K562 (cell line): ENCODE results near the gene POLR3GL. TPM values are rescaled to one million over a fixed set of nuclear protein-coding genes. Genes with fewer than 3 reads are reported as not detected.

Experiments used
- ATF7 ChIP-seq: fragments of 450-650 bp; IDR thresholded peaks from 2 replicates; pipeline ENCODE4 v1.7.1; 2014; ENCODE audit warnings: mild to moderate bottlenecking, moderate library complexity
- CBFA2T3 ChIP-seq: fragments of 450-650 bp; IDR thresholded peaks from 2 replicates; pipeline ENCODE4 v1.6.1; 2017
- CEBPB ChIP-seq: fragments of 450-650 bp; IDR thresholded peaks from 2 replicates; pipeline ENCODE4 v1.6.1; 2016; ENCODE audit warnings: missing genetic modification characterization, missing compliant biosample characterization
- ELF4 ChIP-seq: fragments of 450-650 bp; formaldehyde crosslinking; IDR thresholded peaks from 2 replicates; pipeline ENCODE4 v1.4.0; 2022; ENCODE audit warnings: missing genetic modification characterization
- HDGF ChIP-seq: fragments of 450-650 bp; IDR thresholded peaks from 2 replicates; pipeline ENCODE4 v1.6.1; 2016
- KAT2B ChIP-seq: IDR thresholded peaks from one replicate; pipeline ENCODE4 v1.6.1; 2012; ENCODE audit warnings: low read depth, mild to moderate bottlenecking, control low read depth, inconsistent platforms, low read length, moderate library complexity
- MAFK ChIP-seq: IDR thresholded peaks from 2 replicates; pipeline ENCODE4 v1.6.1; 2011; ENCODE audit warnings: low read length, improper control_type of control experiment
- MBD2 ChIP-seq: sonication (generic); IDR thresholded peaks from 2 replicates; pipeline ENCODE4 v1.6.1; 2016; ENCODE audit warnings: low read depth, borderline replicate concordance
- PHTF2 ChIP-seq: fragments of 250-450 bp; sonication (Bioruptor Pico); IDR thresholded peaks from 2 replicates; pipeline ENCODE4 v1.5.0; 2021; ENCODE audit warnings: mild to moderate bottlenecking
- RAD51 ChIP-seq: fragments of 450-650 bp; IDR thresholded peaks from 2 replicates; pipeline ENCODE4 v1.7.1; 2016; ENCODE audit warnings: low read depth, mild to moderate bottlenecking, borderline replicate concordance
- RBM25 ChIP-seq: fragments of 200-400 bp; formaldehyde crosslinking; IDR thresholded peaks from 2 replicates; pipeline ENCODE4 v1.6.1; 2018; ENCODE audit warnings: low read length, low read depth, moderate library complexity; ENCODE audit not compliant: severe bottlenecking
- STAG1 ChIP-seq: sonication (generic); formaldehyde crosslinking; IDR thresholded peaks from 2 replicates; pipeline ENCODE4 v1.5.0; 2020; ENCODE audit warnings: missing genetic modification reagents, borderline replicate concordance
- polyA plus RNA-seq, 8 experiments: library from polyadenylated mRNA; depleted of rRNA in 4 of 8; stranded (reverse) in 5 of 8; unstranded in 3 of 8; fragments of >200 nt; fragmentation: Nextera tagmentation in 2 of 8; fragmentation: Illumina TruSeq in 1 of 8; extraction: Ambion mirVana in 2 of 8; extraction: Trizol in 1 of 8; gene quantifications; 2 replicates each; pipeline versions ENCODE4 v1.2.1 to v1.2.3, GENCODE V29; 2011 to 2014; ENCODE audit warnings: inconsistent platforms in 1 of 8, missing spikeins in 1 of 8
- total RNA-seq, 7 experiments: library from RNA; depleted of rRNA in 6 of 7; stranded (reverse); fragments of >200 nt in 6 of 7; fragmentation: Illumina TruSeq in 2 of 7; extraction: Trizol in 2 of 7; gene quantifications; 2 replicates each; pipeline versions ENCODE4 v1.2.1 to v1.2.3, GENCODE V29; 2011 to 2021; ENCODE audit warnings: low replicate concordance in 1 of 7
- TF ChIP-seq, protein P1 (sequence below): fragments of 450-650 bp; formaldehyde crosslinking; IDR thresholded peaks from 2 replicates; pipeline ENCODE4 v1.4.0; 2022; ENCODE audit warnings: missing genetic modification characterization
- TF ChIP-seq, protein P2 (sequence below): sonication (generic); formaldehyde crosslinking; IDR thresholded peaks from 2 replicates; pipeline ENCODE4 v1.8.1; 2023; ENCODE audit warnings: mild to moderate bottlenecking, missing genetic modification reagents
- TF ChIP-seq, protein P3 (sequence below), 2 experiments: fragments of 450-650 bp; IDR thresholded peaks; 2 replicates each; pipeline ENCODE4 v1.6.1; 2016
- TF ChIP-seq, protein P4 (sequence below), 3 experiments: fragments of 200-800 bp in 1 of 3; sonication (Bioruptor generic) in 1 of 3; sonication (generic) in 1 of 3; formaldehyde crosslinking in 1 of 3; IDR thresholded peaks; 2 replicates each; pipeline versions ENCODE4 v1.6.1 to v1.8.0; 2016 to 2022; ENCODE audit warnings: mild to moderate bottlenecking in 2 of 3, missing compliant biosample characterization in 2 of 3, missing genetic modification characterization in 2 of 3, missing genetic modification reagents in 1 of 3
- TF ChIP-seq, protein P5 (sequence below), 2 experiments: fragments of 450-650 bp in 1 of 2; IDR thresholded peaks; 2 replicates each; pipeline ENCODE4 v1.6.1; 2011 to 2017; ENCODE audit warnings: low read depth in 2 of 2, antibody characterized with exemption in 1 of 2, borderline replicate concordance in 1 of 2, low read length in 1 of 2, mild to moderate bottlenecking in 1 of 2, mixed read lengths in 1 of 2; ENCODE audit not compliant: control insufficient read depth in 1 of 2

The POLR3GL gene
- total and polyA plus RNA-seq, 9 of the 15 experiments (the other 6 are each of a cell fraction or from before 2014, with no cell fraction given): 14.6 to 48.4 (median 38.2) TPM

DNA sequence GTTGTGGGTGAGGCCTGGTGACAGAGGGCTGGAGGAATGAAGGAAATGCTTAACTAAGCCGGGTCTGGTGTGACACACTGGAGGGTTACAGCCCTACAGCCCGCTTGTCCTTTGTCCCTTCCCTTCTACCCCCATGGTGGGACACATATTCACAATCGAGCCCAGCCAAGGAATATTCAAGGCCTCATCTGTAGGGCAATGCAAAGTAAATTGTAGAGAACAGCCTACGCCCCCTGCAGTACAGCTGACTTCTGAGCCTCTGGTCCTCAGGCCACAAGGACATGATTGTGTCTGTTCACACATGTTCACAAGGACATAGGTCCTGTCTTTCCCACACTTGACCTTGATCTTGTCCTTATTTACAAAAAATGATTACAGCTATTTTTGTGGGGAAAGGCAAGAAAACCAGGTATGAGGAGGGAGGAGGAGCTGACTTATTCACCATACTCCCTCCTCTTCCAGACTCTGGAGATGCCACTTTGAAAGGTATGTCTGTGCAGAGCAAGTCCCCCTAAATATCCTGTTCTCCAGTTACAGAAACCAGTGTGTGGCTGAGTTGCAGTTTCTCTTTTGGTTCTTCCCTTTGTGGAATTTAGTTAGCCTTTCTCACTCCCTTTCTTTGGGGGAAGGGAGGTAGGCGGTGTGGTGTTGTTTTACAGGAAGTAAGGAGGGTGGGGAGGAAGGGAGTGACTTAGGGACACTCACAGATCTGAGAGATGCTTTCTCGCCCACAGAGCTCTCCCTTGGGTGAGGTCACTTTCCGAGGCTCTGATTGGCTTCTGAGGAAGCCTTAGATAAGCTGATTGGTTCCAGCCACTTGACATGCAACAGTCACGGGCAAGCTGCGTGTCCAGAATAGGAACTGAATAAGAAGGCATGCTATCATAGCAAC is 14.6 kb downstream of the POLR3GL start (continued):
- TF ChIP-seq, protein P1, sequence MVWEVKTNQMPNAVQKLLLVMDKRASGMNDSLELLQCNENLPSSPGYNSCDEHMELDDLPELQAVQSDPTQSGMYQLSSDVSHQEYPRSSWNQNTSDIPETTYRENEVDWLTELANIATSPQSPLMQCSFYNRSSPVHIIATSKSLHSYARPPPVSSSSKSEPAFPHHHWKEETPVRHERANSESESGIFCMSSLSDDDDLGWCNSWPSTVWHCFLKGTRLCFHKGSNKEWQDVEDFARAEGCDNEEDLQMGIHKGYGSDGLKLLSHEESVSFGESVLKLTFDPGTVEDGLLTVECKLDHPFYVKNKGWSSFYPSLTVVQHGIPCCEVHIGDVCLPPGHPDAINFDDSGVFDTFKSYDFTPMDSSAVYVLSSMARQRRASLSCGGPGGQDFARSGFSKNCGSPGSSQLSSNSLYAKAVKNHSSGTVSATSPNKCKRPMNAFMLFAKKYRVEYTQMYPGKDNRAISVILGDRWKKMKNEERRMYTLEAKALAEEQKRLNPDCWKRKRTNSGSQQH (CRISPR knock-in tag): peak; percentile 40; the same call in 1 of the 2 replicates
- TF ChIP-seq, protein P2, sequence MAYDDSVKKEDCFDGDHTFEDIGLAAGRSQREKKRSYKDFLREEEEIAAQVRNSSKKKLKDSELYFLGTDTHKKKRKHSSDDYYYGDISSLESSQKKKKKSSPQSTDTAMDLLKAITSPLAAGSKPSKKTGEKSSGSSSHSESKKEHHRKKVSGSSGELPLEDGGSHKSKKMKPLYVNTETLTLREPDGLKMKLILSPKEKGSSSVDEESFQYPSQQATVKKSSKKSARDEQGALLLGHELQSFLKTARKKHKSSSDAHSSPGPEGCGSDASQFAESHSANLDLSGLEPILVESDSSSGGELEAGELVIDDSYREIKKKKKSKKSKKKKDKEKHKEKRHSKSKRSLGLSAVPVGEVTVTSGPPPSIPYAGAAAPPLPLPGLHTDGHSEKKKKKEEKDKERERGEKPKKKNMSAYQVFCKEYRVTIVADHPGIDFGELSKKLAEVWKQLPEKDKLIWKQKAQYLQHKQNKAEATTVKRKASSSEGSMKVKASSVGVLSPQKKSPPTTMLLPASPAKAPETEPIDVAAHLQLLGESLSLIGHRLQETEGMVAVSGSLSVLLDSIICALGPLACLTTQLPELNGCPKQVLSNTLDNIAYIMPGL (CRISPR knock-in tag): 0 out of 2 replicates have a peak, but pooled peaks have one; percentile 64
- TF ChIP-seq MAFK: peak; percentile 20; the same call in 1 of the 2 replicates
- TF ChIP-seq CEBPB: no peak
- TF ChIP-seq CBFA2T3: 0 out of 2 replicates have a peak, but pooled peaks have one; percentile 27
- TF ChIP-seq, protein P3, sequence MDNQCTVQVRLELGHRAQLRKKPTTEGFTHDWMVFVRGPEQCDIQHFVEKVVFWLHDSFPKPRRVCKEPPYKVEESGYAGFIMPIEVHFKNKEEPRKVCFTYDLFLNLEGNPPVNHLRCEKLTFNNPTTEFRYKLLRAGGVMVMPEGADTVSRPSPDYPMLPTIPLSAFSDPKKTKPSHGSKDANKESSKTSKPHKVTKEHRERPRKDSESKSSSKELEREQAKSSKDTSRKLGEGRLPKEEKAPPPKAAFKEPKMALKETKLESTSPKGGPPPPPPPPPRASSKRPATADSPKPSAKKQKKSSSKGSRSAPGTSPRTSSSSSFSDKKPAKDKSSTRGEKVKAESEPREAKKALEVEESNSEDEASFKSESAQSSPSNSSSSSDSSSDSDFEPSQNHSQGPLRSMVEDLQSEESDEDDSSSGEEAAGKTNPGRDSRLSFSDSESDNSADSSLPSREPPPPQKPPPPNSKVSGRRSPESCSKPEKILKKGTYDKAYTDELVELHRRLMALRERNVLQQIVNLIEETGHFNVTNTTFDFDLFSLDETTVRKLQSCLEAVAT (IDR thresholded peaks at IDR 0.05): peak; percentile 70 to 77; a peak in 3 of 4 replicates
- TF ChIP-seq, protein P4, sequence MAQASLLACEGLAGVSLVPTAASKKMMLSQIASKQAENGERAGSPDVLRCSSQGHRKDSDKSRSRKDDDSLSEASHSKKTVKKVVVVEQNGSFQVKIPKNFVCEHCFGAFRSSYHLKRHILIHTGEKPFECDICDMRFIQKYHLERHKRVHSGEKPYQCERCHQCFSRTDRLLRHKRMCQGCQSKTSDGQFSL (CRISPR knock-in tag; IDR thresholded peaks at IDR 0.05): no peak
- TF ChIP-seq, protein P4 (tag; IDR thresholded peaks at IDR 0.05): 0 out of 4 replicates have a peak, but pooled peaks of 1 of the 2 experiments have one; percentile 19
- no peak; the same call in none of the 2 replicates for TF ChIP-seq ELF4 (CRISPR knock-in tag)
- TF ChIP-seq KAT2B: no peak
- peak; percentile 100 for TF ChIP-seq ATF7
- TF ChIP-seq, protein P5, sequence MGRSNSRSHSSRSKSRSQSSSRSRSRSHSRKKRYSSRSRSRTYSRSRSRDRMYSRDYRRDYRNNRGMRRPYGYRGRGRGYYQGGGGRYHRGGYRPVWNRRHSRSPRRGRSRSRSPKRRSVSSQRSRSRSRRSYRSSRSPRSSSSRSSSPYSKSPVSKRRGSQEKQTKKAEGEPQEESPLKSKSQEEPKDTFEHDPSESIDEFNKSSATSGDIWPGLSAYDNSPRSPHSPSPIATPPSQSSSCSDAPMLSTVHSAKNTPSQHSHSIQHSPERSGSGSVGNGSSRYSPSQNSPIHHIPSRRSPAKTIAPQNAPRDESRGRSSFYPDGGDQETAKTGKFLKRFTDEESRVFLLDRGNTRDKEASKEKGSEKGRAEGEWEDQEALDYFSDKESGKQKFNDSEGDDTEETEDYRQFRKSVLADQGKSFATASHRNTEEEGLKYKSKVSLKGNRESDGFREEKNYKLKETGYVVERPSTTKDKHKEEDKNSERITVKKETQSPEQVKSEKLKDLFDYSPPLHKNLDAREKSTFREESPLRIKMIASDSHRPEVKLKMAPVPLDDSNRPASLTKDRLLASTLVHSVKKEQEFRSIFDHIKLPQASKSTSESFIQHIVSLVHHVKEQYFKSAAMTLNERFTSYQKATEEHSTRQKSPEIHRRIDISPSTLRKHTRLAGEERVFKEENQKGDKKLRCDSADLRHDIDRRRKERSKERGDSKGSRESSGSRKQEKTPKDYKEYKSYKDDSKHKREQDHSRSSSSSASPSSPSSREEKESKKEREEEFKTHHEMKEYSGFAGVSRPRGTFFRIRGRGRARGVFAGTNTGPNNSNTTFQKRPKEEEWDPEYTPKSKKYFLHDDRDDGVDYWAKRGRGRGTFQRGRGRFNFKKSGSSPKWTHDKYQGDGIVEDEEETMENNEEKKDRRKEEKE (IDR thresholded peaks at IDR 0.05; ENCODE audit: borderline replicate concordance in 1 of 2, control insufficient read depth in 1 of 2, low read depth in 2 of 2, low read length in 1 of 2): peak in 1 of 2 experiments; percentile 92; a peak in 1 of 4 replicates
- no peak for TF ChIP-seq RAD51
- TF ChIP-seq HDGF: peak; percentile 57; the same call in 1 of the 2 replicates
- peak; percentile 63; the same call in 1 of the 2 replicates for TF ChIP-seq PHTF2 (CRISPR knock-in tag)
- TF ChIP-seq RBM25: peak; percentile 60
- no peak; the same call in 1 of the 2 replicates for TF ChIP-seq STAG1
- peak; percentile 78; the same call in 1 of the 2 replicates for TF ChIP-seq MBD2
